ENCODE data around the gene FADS2. TPM values are rescaled to one million over a fixed set of nuclear protein-coding genes. Genes with fewer than 3 reads are reported as not detected.
A peak's percentile ranks its signal among the peaks of the same experiment; 100 is the strongest.

Gene FADS2
- total RNA-seq, 2 experiments from 2014 or later: 128 to 135 TPM

- H3K4me3 Mint-ChIP-seq: peak overlapping the region; percentile 63
- H3K4me1 Mint-ChIP-seq: peaks cover 2% of the 10 kb centered on the region
- no peak for DNase-seq
- H3K27ac Mint-ChIP-seq: no peak overlapping the region
- H3K27me3 Mint-ChIP-seq: peaks cover 13% of the 10 kb centered on the region
- ChIA-PET POLR2A (no interaction called here), CTCF (interaction anchor here (0.7 to 1.7 kb wide), 4 partner anchors 22 to 190 kb away, joined by 3 to 6 read pairs (median 4); partner anchors contain the start of gene TMEM258)
- no peaks in the 10 kb centered on the region for H3K9me3 Mint-ChIP-seq
- H3K36me3 Mint-ChIP-seq (ENCODE audit: low read depth): no peaks in the 10 kb centered on the region
Observed at GRCh38 chr11:61892085-61892370, 63.9 kb downstream of the FADS2 start.

DNA sequence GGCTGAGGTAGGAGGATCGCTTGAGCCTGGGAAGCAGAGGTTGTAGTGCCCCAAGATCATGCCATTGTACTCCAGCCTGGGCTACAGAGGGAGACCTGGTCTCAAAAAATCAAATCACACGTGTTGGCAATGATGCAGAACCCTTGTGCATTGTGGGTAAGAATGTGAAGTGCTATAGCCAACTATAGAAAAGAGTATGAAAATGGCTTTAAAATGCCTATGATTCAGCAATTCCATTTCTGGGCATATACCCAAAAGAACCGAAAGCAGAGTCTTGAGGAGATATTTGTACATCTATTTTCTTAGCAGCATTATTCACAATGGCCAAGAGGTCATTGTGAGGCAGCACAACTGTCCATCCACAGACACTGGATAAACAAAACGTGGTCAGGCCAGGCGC lies 65.9 kb downstream of the FADS2 start:
- CTCF ChIA-PET: interaction anchor here (1.3 to 1.7 kb wide), 3 partner anchors 10 to 214 kb away, joined by 3 to 6 read pairs (median 6); no protein-coding TSS in a partner anchor
- H3K27ac Mint-ChIP-seq: no peak overlapping the region
- POLR2A ChIA-PET: no interaction called here
- H3K4me1 Mint-ChIP-seq: peaks cover 3% of the 10 kb centered on the region
- H3K9me3 Mint-ChIP-seq: no peaks in the 10 kb centered on the region
- no peak for DNase-seq
- H3K4me3 Mint-ChIP-seq: no peak overlapping the region
- peaks cover 10% of the 10 kb centered on the region for H3K27me3 Mint-ChIP-seq
- no peaks in the 10 kb centered on the region for H3K36me3 Mint-ChIP-seq (ENCODE audit: low read depth)

DNA sequence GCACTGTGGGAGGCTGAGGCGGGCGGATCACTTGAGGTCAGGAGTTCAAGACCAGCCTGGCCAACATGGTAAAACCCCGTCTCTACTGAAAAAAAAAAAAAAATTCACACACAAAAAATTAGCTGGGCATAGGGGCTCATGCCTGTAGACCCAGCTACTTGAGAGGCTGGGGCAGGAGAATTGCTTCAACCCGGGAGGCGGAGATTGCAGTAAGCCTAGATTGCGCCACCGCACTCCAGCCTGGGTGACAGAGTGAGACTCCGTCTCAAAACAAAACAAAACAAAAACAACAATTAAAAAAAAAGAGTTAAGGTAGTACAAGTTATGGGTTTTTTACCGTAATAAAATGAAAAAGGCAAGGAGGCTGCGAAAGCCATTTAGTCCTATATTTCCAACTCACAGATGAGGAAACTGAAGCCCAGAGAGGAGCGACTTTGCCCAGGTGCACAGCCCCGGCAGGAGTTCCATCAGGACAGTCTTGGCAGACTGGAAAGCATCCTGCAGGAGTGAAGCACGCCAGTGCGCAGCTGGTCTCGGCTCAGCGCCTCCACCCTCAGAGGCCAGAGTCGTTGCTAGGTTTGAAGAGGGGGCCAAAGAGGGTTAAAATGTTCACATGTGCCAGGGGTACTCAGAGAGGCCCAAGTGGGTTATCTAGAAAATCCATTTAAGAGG lies 67.1 kb downstream of the FADS2 start:
- ChIA-PET CTCF (interaction anchor here (0.6 to 5.7 kb wide), 5 partner anchors 52 to 830 kb away, joined by 3 to 46 read pairs (median 7); no protein-coding TSS in a partner anchor), POLR2A (no interaction called here)
- Mint-ChIP-seq H3K27me3 (peaks cover 10% of the 10 kb centered on the region), H3K4me1 (peaks cover 8% of the 10 kb centered on the region), H3K9me3 (no peaks in the 10 kb centered on the region), H3K27ac (no peak overlapping the region), H3K36me3 (ENCODE audit: low read depth) (no peaks in the 10 kb centered on the region), H3K4me3 (no peak overlapping the region)
- no peak for DNase-seq

- Mint-ChIP-seq H3K9me3 (no peaks in the 10 kb centered on the region), H3K4me3 (no peak overlapping the region), H3K4me1 (peaks cover 8% of the 10 kb centered on the region), H3K36me3 (ENCODE audit: low read depth) (no peaks in the 10 kb centered on the region), H3K27me3 (peaks cover 10% of the 10 kb centered on the region), H3K27ac (no peak overlapping the region)
- CTCF ChIA-PET: interaction anchor here (1.5 to 5.7 kb wide), 5 partner anchors 10 to 212 kb away, joined by 3 to 46 read pairs (median 7); no protein-coding TSS in a partner anchor
- DNase-seq: no peak
- POLR2A ChIA-PET: no interaction called here
Observed at GRCh38 chr11:61895718-61896059, 67.6 kb downstream of the FADS2 start.

- Mint-ChIP-seq H3K27ac (no peak overlapping the region), H3K9me3 (no peaks in the 10 kb centered on the region), H3K27me3 (peaks cover 10% of the 10 kb centered on the region), H3K4me1 (peaks cover 6% of the 10 kb centered on the region), H3K36me3 (ENCODE audit: low read depth) (no peaks in the 10 kb centered on the region), H3K4me3 (no peak overlapping the region)
- DNase-seq: no peak
- ChIA-PET POLR2A (interaction anchor here (1.2 kb wide), 1 partner anchor 185 kb away, joined by 3 read pairs; no protein-coding TSS in a partner anchor), CTCF (interaction anchor here (0.9 to 5.7 kb wide), 12 partner anchors 11 to 213 kb away, joined by 3 to 52 read pairs (median 6); no protein-coding TSS in a partner anchor)
Observed at GRCh38 chr11:61896665-61897386, 68.7 kb downstream of the FADS2 start.

DNA sequence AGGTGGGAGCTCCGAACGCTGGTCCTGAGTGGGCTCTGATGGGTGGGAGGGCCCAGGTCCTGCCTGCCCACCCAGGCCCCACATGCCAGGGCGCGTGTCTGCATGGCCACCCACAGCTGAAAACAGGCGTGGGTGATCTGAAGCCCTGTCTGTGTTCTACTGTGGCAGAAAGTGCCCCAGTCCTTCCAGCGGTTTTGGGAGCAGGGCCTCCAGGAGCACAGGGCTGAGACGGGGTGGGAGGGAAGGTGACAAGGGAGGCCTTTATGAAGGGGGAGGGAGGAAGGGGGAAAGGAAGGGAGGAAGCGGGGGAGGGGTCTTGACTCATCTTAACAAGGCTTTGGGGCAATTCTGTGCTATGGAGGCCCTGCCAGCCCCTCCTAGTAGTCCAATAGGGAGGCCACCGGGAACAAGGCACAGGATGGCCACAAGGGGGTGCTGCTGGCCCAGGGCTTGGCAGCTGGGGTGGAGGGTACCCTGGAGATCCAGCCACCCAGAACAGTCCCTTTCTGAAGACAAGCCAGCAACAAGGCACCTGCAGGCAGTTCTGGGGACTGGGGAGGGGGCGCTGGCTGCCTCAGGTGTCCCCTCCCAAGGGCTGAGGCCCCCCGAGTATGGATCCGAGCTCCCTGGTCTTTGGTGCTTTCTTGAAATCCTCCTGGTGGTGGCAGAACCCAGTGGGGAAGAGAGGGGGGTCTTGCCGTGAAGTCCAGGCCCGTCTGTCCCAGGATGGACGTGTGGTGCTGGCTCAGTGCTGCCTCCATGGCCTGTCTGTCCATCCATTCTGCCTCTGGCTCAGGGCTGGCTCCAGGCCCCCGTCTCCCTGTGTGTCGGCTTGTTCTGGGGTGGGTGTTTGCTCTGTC lies 69.5 kb downstream of the FADS2 start:
- peaks cover 6% of the 10 kb centered on the region for H3K4me1 Mint-ChIP-seq
- ChIA-PET CTCF (interaction anchor here (0.7 to 5.7 kb wide), 24 partner anchors 10 to 219 kb away, joined by 3 to 52 read pairs (median 5); partner anchors contain the start of gene BEST1), POLR2A (interaction anchor here (1.2 kb wide), 1 partner anchor 184 kb away, joined by 3 read pairs; no protein-coding TSS in a partner anchor)
- no peaks in the 10 kb centered on the region for H3K36me3 Mint-ChIP-seq (ENCODE audit: low read depth)
- no peak overlapping the region for H3K4me3 Mint-ChIP-seq
- H3K9me3 Mint-ChIP-seq: no peaks in the 10 kb centered on the region
- DNase-seq: peak; percentile 79
- no peak overlapping the region for H3K27ac Mint-ChIP-seq
- H3K27me3 Mint-ChIP-seq: peaks cover 5% of the 10 kb centered on the region

DNA sequence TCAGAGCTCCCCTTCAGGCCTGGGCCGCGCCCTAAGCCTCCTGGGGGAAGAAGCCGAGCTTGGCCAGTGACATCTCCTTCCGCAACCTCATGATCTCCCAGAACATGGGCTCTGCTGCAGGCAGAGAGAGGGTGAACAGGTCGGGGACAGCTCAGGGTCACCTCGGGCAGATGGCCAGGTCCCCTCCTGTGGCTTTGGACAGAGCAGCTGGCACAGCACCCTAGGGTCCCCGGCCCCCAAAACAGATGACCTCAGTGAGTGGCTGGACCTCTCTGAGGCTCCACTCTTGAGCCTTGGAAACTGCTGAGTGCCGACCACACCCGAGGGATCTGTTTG lies 70.1 kb downstream of the FADS2 start:
- no peaks in the 10 kb centered on the region for H3K36me3 Mint-ChIP-seq (ENCODE audit: low read depth)
- H3K4me1 Mint-ChIP-seq: peaks cover 6% of the 10 kb centered on the region
- peaks cover 2% of the 10 kb centered on the region for H3K27me3 Mint-ChIP-seq
- H3K4me3 Mint-ChIP-seq: no peak overlapping the region
- no peak overlapping the region for H3K27ac Mint-ChIP-seq
- DNase-seq: no peak
- POLR2A ChIA-PET: interaction anchor here (1.2 kb wide), 1 partner anchor 184 kb away, joined by 3 read pairs; no protein-coding TSS in a partner anchor
- CTCF ChIA-PET: interaction anchor here (0.6 to 5.7 kb wide), 23 partner anchors 8 to 407 kb away, joined by 3 to 52 read pairs (median 6); partner anchors contain the start of genes BEST1 and FADS3
- no peaks in the 10 kb centered on the region for H3K9me3 Mint-ChIP-seq

GRCh38 chr11:61899146-61899841 lies 71.2 kb downstream of the FADS2 start:
- H3K36me3 Mint-ChIP-seq (ENCODE audit: low read depth): no peaks in the 10 kb centered on the region
- DNase-seq: peak; percentile 92
- peaks cover 6% of the 10 kb centered on the region for H3K4me1 Mint-ChIP-seq
- no peak overlapping the region for H3K4me3 Mint-ChIP-seq
- ChIA-PET POLR2A (no interaction called here), CTCF (interaction anchor here (0.6 to 5.7 kb wide), 37 partner anchors 9 to 221 kb away, joined by 3 to 52 read pairs (median 4); partner anchors contain the start of genes BEST1 and FADS3)
- H3K27me3 Mint-ChIP-seq: no peaks in the 10 kb centered on the region
- no peaks in the 10 kb centered on the region for H3K9me3 Mint-ChIP-seq
- H3K27ac Mint-ChIP-seq: peak overlapping the region; percentile 43

GRCh38 chr11:61900251-61900650 lies 72.2 kb downstream of the FADS2 start:
- no peak overlapping the region for H3K27ac Mint-ChIP-seq
- no peaks in the 10 kb centered on the region for H3K36me3 Mint-ChIP-seq (ENCODE audit: low read depth)
- H3K27me3 Mint-ChIP-seq: no peaks in the 10 kb centered on the region
- DNase-seq: no peak
- peaks cover 6% of the 10 kb centered on the region for H3K4me1 Mint-ChIP-seq
- ChIA-PET POLR2A (no interaction called here), CTCF (interaction anchor here (0.9 to 5.7 kb wide), 9 partner anchors 10 to 207 kb away, joined by 3 to 52 read pairs (median 11); partner anchors contain the start of gene FADS3)
- no peaks in the 10 kb centered on the region for H3K9me3 Mint-ChIP-seq
- no peak overlapping the region for H3K4me3 Mint-ChIP-seq

DNA sequence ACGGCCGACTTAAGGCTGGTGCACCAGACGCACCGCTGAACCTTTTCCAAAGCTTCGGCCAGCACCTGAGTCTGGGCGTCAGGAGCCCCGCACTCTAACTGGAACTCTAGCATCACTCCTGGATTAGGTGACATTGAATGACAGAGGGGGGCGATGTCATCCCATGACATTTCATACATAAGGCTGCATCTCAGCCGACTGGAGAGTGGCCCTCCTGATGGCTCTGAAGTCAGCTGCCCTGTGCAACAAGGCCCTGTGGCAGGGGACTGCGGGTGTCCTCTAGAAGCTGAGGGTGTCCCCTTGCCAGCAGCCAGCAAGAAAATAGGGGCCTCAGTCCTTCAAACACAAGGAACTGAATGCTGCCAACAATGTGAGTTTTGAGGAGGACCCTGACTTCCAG lies 73.3 kb downstream of the FADS2 start:
- ChIA-PET POLR2A (no interaction called here), CTCF (interaction anchor here (0.6 to 5.1 kb wide), 5 partner anchors 46 to 207 kb away, joined by 4 to 52 read pairs (median 8); no protein-coding TSS in a partner anchor)
- Mint-ChIP-seq H3K27me3 (no peaks in the 10 kb centered on the region), H3K4me3 (no peak overlapping the region), H3K36me3 (ENCODE audit: low read depth) (no peaks in the 10 kb centered on the region), H3K9me3 (no peaks in the 10 kb centered on the region), H3K4me1 (peaks cover 6% of the 10 kb centered on the region), H3K27ac (no peak overlapping the region)
- DNase-seq: no peak

DNA sequence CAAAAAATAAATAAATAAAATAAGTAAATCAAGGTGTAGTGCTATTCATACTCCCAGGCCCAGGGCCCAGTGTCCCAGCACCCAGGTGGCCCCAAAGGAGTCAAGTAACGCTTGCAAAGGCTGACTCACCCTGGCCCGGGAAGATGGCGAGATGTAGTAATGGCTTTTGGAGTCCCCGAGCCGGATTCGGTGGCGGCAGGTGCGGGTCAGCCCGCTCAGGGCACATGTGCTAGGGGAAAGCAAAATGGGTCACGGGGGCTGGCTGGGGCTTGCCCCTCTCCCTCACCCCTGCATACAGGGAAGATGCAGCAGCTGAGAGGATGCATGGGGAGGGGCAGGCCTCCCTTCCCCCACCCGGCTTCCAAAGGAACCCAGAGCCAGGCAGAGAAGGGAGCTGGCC lies 74.2 kb downstream of the FADS2 start:
- CTCF ChIA-PET: interaction anchor here (0.6 to 3.1 kb wide), 5 partner anchors 21 to 206 kb away, joined by 3 to 11 read pairs (median 4); no protein-coding TSS in a partner anchor
- no peak overlapping the region for H3K27ac Mint-ChIP-seq
- POLR2A ChIA-PET: no interaction called here

GRCh38 chr11:61903845-61904244 lies 75.7 kb downstream of the FADS2 start:
- no peak for DNase-seq
- Mint-ChIP-seq H3K4me1 (peaks cover 6% of the 10 kb centered on the region), H3K4me3 (no peak overlapping the region), H3K9me3 (no peaks in the 10 kb centered on the region), H3K27me3 (no peaks in the 10 kb centered on the region), H3K36me3 (ENCODE audit: low read depth) (no peaks in the 10 kb centered on the region), H3K27ac (no peak overlapping the region)
- CTCF ChIA-PET: interaction anchor here (0.5 to 3.1 kb wide), 7 partner anchors 33 to 223 kb away, joined by 3 to 11 read pairs (median 3); no protein-coding TSS in a partner anchor
- POLR2A ChIA-PET: no interaction called here

More for the DNA sequence above, 74.2 kb downstream of the FADS2 start:
- Mint-ChIP-seq H3K36me3 (ENCODE audit: low read depth) (no peaks in the 10 kb centered on the region), H3K9me3 (no peaks in the 10 kb centered on the region), H3K27me3 (no peaks in the 10 kb centered on the region), H3K4me3 (no peak overlapping the region), H3K4me1 (peaks cover 6% of the 10 kb centered on the region)
- DNase-seq: no peak

Data from activated CD4-positive, alpha-beta T cell treated with anti-CD3 and anti-CD28 coated beads, Interleukin-2, amount 10 ng/mL, durations not matched to agents 7 days and 5 days (primary cell).